ENCODE data around the gene CDC34. TPM values are rescaled to one million over a fixed set of nuclear protein-coding genes. Genes with fewer than 3 reads are reported as not detected.

CDC34 gene
- total RNA-seq: 96.5 TPM
- long read RNA-seq, transcript CDC34-202 (5 exons, 1,147 nt): minor isoform, 11 of 274 reads
- long read RNA-seq, transcript CDC34-201 (5 exons, 1,471 nt): major isoform, 211 of 274 reads
- long read RNA-seq, partial matches to known transcripts: 31 of 274 reads
- long read RNA-seq, other reads (novel, unspliced or antisense): 21 of 274 reads

DNA sequence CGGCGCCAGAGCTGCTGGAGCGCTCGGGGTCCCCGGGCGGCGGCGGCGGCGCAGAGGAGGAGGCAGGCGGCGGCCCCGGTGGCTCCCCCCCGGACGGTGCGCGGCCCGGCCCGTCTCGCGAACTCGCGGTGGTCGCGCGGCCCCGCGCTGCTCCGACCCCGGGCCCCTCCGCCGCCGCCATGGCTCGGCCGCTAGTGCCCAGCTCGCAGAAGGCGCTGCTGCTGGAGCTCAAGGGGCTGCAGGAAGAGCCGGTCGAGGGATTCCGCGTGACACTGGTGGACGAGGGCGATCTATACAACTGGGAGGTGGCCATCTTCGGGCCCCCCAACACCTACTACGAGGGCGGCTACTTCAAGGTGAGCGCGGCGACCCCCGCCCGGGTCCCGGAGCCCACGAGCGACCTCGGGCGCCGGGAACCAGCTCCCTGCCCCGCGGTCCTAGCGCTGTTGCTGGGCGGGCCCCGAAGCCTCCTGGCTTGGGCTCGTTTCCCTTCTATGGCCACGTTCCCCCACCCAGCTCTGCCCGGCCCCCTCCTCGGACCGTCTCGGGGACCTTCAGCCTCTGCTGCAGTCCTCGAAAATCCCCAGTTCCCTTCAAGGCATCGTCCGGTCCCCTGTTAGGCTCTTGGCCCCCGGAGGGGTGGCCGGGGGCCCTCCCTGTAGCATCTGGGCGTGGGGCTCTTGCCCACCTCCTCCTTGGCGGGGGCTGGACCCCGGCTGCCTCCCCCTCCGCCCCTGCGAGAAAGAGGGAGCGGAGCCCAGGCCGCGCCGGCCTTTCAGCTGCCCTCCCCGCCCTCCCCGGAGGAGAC lies at the start of gene CDC34:
TSS of gene CDC34 (plus strand) at position 8 of the 808 bp plus-strand sequence. CDS start at position 180, 172 bp downstream.
- intact Hi-C loops (cut with micrococcal nuclease): no loop called here
- Histone ChIP-seq H3K27me3 (ENCODE audit: low read depth) (peaks cover 15% of the 10 kb centered on the region), H3K36me3 (peaks cover 17% of the 10 kb centered on the region), H3K9me3 (replicated peaks) (no peaks in the 10 kb centered on the region), H3K4me1 (peaks cover 62% of the 10 kb centered on the region), H3K27ac (replicated peaks) (peak within 1 kb of the TSS; percentile 99), H3K4me3 (peak within 1 kb of the TSS; percentile 100)
- TF ChIP-seq, protein P1, sequence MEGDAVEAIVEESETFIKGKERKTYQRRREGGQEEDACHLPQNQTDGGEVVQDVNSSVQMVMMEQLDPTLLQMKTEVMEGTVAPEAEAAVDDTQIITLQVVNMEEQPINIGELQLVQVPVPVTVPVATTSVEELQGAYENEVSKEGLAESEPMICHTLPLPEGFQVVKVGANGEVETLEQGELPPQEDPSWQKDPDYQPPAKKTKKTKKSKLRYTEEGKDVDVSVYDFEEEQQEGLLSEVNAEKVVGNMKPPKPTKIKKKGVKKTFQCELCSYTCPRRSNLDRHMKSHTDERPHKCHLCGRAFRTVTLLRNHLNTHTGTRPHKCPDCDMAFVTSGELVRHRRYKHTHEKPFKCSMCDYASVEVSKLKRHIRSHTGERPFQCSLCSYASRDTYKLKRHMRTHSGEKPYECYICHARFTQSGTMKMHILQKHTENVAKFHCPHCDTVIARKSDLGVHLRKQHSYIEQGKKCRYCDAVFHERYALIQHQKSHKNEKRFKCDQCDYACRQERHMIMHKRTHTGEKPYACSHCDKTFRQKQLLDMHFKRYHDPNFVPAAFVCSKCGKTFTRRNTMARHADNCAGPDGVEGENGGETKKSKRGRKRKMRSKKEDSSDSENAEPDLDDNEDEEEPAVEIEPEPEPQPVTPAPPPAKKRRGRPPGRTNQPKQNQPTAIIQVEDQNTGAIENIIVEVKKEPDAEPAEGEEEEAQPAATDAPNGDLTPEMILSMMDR (IDR thresholded peaks at IDR 0.05; ENCODE audit: borderline replicate concordance): no peak
- no peak for DNase-seq

- Histone ChIP-seq H3K4me3 (no peak overlapping the region), H3K27me3 (ENCODE audit: low read depth) (peaks cover 38% of the 10 kb centered on the region), H3K36me3 (no peaks in the 10 kb centered on the region), H3K27ac (replicated peaks) (no peak overlapping the region), H3K9me3 (replicated peaks) (no peaks in the 10 kb centered on the region), H3K4me1 (peaks cover 15% of the 10 kb centered on the region)
- no peak for DNase-seq
- intact Hi-C loops (cut with micrococcal nuclease): no loop called here
- TF ChIP-seq, protein P1 (IDR thresholded peaks at IDR 0.05; ENCODE audit: borderline replicate concordance): no peak
These were observed 49.1 kb upstream of the CDC34 start for GRCh38 chr19:482186-483041.

DNA sequence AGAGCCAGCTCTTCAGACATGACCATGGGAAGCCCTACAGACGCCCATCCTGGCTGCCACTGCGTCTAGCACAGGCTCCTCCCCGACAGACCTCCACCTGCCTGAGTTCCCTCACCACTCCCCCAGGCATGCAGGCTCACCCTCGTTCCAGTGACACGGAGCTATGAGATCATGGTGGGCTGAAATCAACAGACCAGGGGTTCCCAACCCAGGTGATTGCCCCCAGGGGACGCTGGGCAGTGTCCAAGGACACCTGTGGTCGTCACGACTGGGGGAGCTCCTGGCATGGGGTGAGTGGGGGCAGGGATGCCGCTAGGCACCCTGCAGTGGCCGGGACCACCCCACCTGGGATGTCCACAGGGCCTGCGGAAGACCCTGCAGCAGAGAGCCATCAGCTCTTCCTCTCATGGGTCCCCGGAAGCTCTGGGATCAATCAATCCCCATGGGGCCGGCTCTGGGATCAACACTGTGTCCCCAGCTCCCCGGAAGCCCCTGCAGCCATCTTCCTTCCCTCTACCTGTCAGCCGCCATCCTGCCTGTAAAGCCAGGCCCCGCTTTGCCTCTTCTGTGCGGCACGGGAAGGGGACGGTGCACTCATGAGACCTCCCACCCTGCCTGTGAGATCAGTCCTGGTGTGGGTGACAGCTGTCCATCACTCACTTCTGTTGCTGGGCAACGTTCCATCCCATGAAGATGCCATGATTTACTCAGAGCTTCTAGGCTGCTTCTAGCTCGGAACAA lies 48.1 kb upstream of the CDC34 start:
- Histone ChIP-seq H3K4me1 (peaks cover 23% of the 10 kb centered on the region), H3K36me3 (no peaks in the 10 kb centered on the region), H3K9me3 (replicated peaks) (no peaks in the 10 kb centered on the region), H3K27ac (replicated peaks) (no peak overlapping the region), H3K4me3 (no peak overlapping the region), H3K27me3 (ENCODE audit: low read depth) (peaks cover 38% of the 10 kb centered on the region)
- DNase-seq: no peak
- intact Hi-C loops (cut with micrococcal nuclease): no loop called here
- TF ChIP-seq, protein P1 (IDR thresholded peaks at IDR 0.05; ENCODE audit: borderline replicate concordance): no peak

- Histone ChIP-seq H3K27me3 (ENCODE audit: low read depth) (peaks cover 38% of the 10 kb centered on the region), H3K4me3 (no peak overlapping the region), H3K27ac (replicated peaks) (no peak overlapping the region), H3K36me3 (no peaks in the 10 kb centered on the region), H3K9me3 (replicated peaks) (no peaks in the 10 kb centered on the region), H3K4me1 (peaks cover 31% of the 10 kb centered on the region)
- DNase-seq: no peak
- TF ChIP-seq, protein P1 (IDR thresholded peaks at IDR 0.05; ENCODE audit: borderline replicate concordance): no peak
- intact Hi-C loops (cut with micrococcal nuclease): no loop called here
These were observed 47.1 kb upstream of the CDC34 start for GRCh38 chr19:484494-484893.

DNA sequence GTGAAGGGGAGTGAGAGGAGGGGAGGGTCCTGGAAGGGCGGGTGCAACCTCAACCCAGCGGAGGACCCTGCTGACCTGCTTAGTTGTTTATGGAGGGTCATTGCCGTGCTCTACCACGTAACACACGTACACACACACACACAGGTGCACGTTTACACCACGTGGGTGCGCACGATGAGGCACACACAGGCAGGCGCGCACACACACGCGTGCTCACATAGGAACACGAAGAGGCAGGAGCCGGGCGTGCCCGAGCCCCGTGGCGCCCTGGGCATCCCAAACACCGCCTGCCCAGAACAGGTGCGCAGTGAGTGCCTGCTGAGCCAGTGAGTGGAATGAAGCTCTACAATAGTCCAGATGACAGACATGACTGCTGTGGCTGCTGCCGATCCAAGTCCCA lies 46.5 kb upstream of the CDC34 start:
- peaks cover 32% of the 10 kb centered on the region for H3K4me1 ChIP-seq
- no peaks in the 10 kb centered on the region for H3K9me3 ChIP-seq (replicated peaks)
- TF ChIP-seq, protein P1 (IDR thresholded peaks at IDR 0.05; ENCODE audit: borderline replicate concordance): no peak
- H3K27ac ChIP-seq (replicated peaks): no peak overlapping the region
- H3K36me3 ChIP-seq: no peaks in the 10 kb centered on the region
- DNase-seq: no peak
- H3K4me3 ChIP-seq: no peak overlapping the region
- intact Hi-C loops (cut with micrococcal nuclease): no loop called here
- peaks cover 38% of the 10 kb centered on the region for H3K27me3 ChIP-seq (ENCODE audit: low read depth)
